ENCODE results near the gene OPA3.

Gene OPA3

GRCh38 chr19:45598267-45599001, 13.8 kb upstream of the OPA3 start:
- DNase-seq (ENCODE audit: low spot score) = no peak

GRCh38 chr19:45597425-45598111, 13.0 kb upstream of the OPA3 start:
- DNase-seq (ENCODE audit: low spot score) = no peak

DNA sequence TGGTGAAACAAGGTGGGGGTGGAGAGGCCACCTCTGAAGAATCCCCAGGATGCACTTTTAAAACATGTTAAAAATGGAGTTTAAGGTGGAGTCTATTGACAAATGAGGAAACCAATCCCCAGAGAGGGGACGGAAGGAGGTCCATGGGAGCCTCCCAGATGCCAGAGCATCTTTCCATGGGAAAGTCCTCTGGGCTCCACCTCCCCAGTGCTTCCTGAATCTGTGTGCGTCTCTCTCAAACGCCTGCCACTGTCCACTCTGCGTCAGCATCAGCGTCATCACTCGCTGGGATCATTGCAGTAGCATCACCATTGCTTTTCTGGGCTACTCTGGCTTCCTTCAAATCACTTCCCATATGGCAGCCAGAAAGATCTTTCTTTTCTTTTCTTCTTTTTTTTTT, 11.2 kb upstream of the OPA3 start:
- peak; percentile 60 for DNase-seq (ENCODE audit: low spot score)

- DNase-seq (ENCODE audit: low spot score) = no peak
Measured at GRCh38 chr19:45593520-45593919, 8.9 kb upstream of the OPA3 start.

DNA sequence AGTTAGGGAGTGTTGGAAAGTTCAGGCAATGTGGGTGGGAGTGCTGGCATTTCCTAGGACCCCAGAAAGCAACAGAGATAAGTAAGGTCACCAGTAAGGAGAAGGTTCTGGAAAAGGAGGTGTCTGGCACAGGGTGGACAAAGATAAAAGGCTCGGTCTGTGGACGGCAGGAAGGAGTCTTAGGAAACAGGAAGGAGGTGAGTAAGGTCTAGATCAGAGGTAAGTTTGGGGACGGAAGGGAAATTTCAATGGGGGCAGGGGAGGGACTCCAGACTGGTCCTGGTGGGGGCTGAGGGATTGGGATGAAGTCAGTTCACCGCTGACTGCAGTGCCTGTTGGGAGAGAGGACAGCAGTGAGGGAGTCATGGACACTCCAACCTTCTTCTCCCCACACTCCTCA, 7.8 kb upstream of the OPA3 start:
- DNase-seq (ENCODE audit: low spot score) = no peak

GRCh38 chr19:45591638-45592005, 7.0 kb upstream of the OPA3 start:
- no peak for DNase-seq (ENCODE audit: low spot score)

DNA sequence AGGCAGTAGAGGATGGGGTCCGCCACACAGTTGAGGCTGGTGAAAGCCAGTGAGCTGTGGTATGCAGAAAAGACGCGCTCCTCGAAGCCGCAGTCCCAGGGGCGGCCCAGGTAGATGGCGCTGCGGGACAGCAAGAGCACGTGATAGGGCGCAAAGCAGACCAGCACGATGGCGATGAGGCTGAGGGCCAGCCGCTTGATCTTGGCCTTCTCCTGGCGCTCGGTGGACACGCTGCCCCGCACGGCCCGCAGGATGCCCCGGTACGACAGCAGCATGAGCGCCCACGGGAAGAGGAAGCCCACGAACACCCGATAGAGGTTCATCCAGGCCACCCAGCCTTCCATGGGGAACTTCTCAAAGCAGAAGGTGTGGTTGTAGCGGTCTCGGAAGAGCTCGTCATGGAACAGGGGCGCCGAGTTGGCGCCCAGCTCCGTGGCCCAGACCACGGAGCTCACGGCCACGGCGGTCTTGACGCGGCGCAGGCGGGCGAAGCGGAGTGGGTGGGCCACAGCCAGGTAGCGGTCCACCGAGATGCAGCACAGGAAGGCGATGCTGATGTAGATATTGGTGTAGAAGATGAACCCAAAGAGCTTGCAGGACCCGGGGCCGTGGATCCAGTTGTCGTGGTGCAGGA, 6.5 kb upstream of the OPA3 start:
- DNase-seq (ENCODE audit: low spot score) = no peak

GRCh38 chr19:45590300-45591003, 5.8 kb upstream of the OPA3 start:
- DNase-seq (ENCODE audit: low spot score) = no peak

- DNase-seq (ENCODE audit: low spot score) = no peak
Measured at GRCh38 chr19:45589768-45590167, 5.2 kb upstream of the OPA3 start.

DNA sequence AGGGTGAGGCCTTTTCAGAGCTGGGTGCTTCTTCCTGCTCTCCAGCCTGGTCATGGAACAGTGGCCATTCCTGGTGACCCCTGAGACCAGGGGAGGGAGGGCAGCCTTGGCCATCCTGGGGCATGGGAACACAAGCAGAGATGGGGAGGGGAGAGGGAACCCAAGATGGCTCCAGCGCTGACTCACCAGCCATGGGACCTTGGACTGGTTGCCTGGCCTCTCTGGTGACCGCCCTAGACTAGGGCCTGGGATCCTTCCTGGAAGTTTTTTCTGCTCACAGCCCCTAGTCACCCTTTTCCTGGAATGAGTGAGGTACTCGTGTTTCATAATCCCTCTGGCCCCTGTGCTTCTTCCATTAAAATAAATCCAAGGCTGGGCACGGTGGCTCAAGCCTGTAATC, 3.3 kb upstream of the OPA3 start:
- no peak for DNase-seq (ENCODE audit: low spot score)

DNA sequence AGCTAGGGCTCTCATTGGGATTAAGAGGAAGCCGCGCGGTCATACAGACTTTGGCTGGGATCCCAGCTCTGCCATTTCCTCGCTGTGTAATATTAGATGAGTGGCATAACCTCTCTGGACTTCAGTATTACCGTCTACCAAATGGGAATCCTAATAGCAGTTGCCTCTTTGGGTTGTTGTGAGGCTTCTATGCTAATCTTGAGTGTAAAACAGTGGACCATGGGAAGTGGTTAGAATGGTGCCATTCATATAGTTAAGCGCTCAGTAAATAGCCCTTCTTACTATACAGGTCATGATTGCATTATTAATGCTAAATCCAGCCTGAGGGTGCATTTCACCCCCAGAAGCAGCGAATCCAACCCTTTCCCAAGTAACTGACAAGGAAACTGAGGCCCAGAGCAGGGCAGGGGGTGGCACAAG, 566 bp upstream of the OPA3 start:
- DNase-seq (ENCODE audit: low spot score) = no peak

DNA sequence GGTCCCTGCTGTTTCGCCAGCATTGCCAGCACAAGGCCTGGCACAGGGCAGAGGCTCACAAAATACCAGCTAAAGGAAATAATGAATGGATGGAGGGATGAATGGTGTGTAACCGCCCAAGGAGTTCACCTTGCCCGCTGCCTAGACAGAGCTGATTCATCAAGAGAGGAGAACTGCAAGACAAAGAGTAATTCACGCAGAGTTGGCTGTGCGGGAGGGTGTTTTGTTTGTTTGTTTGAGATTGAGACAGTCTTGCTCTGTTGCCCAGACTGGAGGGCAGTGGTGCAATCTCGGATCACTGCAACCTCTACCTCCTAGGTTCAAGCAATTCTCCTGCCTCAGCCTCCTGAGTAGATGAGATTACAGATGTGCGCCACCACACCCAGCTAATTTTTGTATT, 3.0 kb downstream of the OPA3 start:
- DNase-seq (ENCODE audit: low spot score) = no peak

- no peak for DNase-seq (ENCODE audit: low spot score)
Measured at GRCh38 chr19:45578861-45579260, 5.7 kb downstream of the OPA3 start.

- peak; percentile 88 for DNase-seq (ENCODE audit: low spot score)
Measured at GRCh38 chr19:45577111-45577905, 7.3 kb downstream of the OPA3 start.

DNA sequence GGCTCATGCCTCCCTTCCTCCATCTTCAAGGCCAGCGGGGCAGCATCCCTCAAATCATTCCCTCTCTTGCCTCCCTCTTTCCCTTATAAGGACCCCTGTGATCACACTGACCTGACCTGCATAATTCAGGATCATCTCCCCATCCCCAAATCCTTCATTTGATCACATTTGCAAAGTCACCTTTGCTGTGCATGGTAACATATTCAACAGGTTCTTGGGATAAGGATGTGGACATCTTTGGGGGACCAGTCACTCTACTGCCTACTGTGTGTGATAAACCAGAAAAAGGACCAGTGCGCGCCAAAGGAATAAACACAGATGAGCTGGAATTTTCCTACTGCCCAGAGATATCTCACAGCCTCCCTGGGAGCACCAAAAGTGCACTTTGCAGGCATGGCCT, 7.9 kb downstream of the OPA3 start:
- DNase-seq (ENCODE audit: low spot score) = no peak

GRCh38 chr19:45575216-45575615, 9.4 kb downstream of the OPA3 start:
- DNase-seq (ENCODE audit: low spot score) = no peak

- DNase-seq (ENCODE audit: low spot score) = no peak
Measured at GRCh38 chr19:45574526-45574925, 10.1 kb downstream of the OPA3 start.

GRCh38 chr19:45571457-45572220, 13.0 kb downstream of the OPA3 start:
- no peak for DNase-seq (ENCODE audit: low spot score)

DNA sequence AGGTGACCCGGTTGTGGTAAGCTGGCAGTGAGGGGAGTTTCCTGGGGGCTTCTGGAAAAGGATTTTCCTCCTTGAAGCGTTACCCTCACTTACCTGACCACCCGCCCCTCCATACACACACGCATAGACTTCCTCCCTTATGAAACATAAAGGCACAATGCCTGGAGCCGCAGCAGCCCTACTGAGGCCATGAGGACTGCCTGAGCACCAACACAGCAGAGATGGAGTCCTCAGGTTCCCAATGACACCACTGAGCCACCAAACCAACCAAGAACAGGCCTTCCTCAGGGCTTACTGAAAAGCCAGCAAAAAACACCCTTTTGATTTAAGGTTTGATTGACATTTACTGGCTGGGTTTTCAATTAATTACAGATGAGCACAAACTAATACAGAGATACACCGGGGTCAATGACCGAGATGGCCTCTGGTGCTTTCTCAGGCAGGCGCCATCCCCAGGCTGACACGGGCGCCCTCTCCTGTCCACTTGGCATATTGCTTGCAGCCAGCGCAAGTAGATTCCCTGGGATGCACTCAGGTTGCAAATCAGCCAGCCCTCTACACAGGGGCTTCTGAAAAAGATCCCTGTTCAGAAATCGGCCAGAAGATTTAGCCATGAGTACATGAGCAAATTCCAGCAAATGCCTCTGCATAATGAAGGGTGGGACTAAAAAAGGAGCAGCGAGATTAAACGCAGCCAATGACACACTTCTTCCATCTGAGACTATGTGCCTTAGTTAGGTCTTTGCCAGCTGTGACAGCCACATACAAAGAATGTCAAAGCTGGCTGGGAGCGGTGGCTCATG, 14.8 kb downstream of the OPA3 start:
- peak; percentile 36 for DNase-seq (ENCODE audit: low spot score)

DNA sequence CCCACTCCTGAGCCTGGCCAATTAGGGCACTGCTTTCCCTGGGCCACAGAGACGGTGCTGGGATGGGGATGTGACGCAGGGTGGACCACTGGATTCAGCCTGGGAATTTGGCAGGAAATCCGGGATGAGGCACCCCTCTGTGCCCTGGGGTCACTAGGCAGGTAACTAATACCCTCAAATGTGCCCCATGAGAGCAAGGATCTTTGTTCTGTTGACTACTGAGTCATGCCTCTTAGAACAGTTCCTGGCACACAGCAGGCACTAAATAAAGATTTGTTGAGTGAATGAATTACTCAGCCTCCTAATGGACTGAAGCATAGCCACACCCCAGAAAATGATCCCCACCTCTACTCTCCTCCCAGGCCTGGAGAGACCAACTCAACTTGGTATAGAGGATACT, 15.9 kb downstream of the OPA3 start:
- no peak for DNase-seq (ENCODE audit: low spot score)

Measured in hepatic stellate cell (primary cell).